GM21737 (cell line): ENCODE measurements around the gene TMA7B.

Experiments
- ATAC-seq: cut with Tn5 transposase; IDR thresholded peaks from one replicate; pipeline ENCODE4 v1.9.1; 2021; ENCODE audit warnings: mild to moderate bottlenecking, moderate library complexity; ENCODE audit not compliant: unreplicated experiment

The TMA7B gene

DNA sequence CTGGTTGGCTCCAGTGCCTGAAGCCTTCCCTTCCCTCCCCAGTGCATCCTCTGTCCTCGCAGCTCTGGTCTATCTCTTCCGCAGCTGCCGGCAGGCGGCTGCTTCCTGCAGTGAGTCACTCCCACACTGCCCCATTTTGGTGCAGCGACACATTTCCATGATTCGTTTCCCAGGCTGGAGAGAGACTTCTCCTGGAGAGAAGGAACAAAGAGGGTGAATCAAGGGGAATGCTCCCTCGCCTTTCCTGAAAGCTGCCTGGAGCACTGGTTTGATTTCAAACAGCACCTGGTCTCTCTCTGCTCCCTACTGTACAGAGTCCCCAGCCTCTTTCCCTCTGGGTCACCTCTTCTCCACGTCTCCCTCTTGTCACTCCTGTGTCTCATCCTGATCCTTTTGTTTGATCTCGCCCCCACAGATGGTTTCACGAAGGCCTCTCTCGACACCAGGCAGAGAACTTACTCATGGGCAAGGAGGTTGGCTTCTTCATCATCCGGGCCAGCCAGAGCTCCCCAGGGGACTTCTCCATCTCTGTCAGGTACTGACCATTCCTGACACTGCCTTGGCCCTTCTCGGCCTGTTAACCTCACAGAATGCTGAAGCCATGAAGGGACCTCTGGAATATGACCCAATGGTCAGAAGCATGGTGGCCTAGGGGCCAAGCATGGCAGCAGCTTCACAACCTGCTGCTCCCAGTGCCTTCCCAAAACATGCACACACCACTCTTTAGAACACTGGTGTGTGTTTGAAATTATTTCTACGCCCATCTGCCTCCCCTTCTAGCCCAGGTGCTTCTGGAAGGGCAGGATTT is at the start of gene TMA7B:
Gene TMA7B (plus strand): TSS at position 758 of the 808 bp plus-strand sequence. CDS start 3,978 bp downstream, outside the sequence.
- no peak for ATAC-seq

DNA sequence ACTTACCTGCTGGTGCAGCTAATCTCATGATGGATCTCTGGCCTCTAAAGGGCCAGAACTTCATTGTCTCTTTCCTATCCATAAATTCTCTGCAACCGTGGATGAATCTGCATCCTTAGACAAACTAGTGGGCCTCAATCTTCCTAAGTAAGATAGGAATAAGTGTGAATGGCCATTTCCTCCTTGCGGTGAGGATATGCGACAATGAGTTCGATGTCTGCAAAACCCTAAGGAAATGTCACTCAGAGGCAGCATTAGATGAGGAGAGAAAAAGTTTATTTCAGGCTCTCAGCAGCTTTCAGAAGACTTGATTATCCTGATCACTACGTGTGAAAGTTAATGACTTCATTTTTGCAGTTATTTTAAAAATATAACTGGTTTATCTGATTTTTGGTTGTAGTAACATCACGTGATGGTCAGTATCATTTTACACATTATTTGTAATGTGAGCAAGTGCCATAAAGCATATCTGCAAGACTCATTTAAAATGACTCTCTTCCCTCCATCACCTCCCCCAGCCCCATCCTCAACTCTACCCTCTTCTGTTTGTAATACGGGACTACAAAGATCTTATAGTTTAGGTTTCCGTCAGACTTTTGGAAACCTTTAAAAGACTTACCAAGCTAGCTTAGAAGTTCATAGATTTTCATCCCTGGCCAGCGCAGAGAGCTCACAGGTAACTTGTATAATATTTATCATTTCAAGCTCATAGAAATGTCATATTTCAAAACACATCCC is 49.2 kb upstream of the TMA7B start:
- no peak for ATAC-seq

DNA sequence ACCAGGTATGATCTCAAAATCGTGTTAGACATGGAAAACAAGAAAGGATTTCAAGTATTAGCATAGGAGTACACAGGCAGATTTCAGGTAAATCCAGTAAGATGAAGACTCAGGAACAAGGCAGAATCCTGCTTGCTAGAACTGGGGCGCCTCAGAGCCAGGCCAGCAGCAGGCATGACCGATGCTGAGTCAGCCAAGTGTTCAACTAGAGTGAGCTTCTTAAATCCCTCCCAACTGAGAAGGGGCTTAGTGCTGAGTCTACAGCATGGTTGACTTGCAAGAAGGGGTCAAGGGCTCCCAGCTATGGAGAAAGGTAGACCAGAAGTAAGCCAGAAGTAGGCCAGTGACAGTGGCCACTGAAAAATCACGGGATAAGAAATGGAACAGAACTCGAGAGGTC is 46.9 kb upstream of the TMA7B start:
- ATAC-seq = no peak

DNA sequence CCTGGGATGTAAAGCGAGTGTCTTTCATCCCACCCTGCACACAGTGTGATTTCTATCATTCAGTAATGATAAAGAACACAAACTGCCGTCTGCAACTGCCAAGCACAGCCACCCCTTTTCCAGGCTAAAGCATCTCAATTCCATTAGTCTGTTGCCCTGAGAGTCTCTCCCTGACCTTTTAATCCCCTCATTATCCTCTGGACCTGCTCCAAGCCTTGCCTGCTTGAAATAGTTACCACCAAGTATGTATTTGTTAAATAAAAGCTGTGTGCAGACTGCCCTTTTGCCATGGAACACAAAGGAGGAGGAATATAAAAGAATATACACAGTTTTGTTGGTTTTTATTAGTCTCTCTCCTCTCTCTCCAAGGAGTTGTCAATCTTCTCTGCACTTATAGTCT is 46.3 kb upstream of the TMA7B start:
- no peak for ATAC-seq

DNA sequence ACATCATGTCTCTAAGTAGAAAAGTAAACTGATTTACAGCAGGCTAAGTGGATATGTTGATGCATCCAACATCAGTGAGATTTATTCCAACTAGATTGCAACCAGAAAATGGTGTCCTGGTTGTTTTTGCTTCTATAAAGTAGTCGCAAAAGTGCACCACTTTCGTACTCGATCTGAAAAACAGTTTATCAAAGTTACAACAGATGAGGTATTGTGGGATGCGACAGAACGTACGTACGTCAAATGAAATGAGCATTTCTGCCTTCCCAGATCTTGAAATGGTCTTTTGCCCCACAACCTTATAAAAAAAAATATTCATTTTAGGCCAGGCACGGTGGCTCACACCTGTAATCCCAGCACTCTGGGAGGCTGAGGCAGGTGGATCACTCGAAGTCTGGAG is 45.6 kb upstream of the TMA7B start:
- ATAC-seq = no peak

DNA sequence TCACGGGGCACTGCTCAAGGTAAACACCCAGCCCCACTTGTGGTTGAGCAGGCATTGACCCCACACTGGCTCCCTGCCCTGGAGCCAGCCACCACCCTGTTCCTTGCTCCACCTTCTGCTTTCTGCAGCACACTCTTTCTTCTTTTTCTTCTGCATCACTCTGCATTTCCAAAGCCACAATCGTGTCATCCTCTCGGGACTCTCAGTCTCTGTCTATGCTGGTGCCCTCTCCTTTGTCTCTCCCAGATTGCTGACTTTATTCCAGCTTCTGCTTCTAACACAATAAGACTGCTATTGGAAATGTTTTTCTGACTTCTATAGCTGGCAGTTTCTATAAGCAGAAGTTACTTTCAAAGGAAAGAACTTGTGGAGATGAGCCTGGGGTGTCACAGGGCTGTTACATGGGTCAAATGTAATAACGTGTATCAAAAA is 44.9 kb upstream of the TMA7B start:
- no peak for ATAC-seq

DNA sequence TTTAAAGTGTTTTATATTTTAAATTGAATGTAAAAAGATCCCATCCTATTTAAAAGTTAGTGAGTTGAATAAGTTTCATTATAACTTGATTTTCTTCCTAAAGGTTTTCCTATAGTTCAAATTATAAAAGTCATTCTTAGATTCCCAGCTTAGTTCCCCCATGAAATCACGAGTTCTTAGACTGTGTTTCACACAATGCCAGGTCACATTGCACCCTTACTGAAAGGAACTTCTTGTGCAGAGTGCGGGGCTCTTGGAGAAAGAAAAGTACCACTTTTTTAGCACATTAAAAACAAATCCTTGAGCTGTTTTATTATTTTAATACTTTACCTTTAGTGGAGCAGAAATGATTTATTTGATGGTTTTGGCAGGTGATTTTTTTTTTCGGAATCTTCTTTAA is 43.7 kb upstream of the TMA7B start:
- ATAC-seq = no peak

DNA sequence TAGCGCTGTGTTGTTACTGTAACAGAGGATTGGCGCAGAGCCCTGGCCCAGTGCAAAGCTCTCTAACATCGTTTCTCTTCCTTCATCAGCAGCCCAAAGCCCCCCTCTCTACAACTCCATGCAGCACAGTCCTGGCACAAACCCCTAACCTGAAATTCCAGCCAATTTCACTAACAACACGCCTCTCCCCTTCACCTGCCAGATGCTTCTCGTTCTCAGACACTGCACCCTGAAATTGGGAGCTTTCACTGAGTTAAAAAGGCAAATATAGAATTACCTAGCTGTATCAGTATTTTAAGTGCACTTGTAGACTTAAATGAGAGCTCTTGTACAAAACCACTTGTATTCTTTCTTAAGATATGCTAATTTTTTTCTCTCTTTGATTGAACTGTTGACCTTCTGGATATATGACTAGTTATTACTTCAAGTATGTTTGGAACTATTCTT is 43.0 kb upstream of the TMA7B start:
- no peak for ATAC-seq

DNA sequence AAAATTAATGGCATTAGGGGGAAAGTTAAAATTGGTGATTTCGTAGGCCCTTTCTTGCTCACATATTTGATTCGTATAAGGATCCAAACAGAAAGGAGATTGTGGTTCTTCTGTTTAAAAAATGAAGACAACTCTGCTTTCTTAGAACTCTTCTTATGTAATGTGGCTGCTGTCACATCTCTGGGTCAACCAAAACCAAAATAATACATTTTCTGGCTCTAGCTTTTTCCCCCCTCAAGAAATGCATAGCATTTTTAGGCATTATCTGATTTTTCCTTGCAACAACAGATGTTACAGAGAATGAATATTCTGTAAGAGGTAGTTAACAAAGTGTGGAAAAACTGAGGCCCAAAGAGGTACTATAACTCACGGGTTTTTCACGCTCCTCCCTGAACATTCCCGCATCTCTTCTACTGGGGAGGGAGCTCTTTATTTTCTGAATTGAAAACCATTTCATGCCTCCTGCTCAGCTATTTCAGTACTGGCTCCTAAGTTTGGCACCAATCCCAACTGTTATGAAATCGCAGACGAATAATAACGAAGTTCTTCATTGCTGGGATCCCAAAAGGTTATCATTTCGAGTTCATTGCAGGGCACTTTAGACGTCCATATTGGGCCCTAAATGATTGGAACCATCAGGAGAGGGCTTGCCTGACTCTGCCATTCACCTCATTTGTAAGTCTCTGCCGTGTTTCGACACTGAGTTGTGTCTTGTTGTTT is 42.3 kb upstream of the TMA7B start:
- ATAC-seq = no peak

DNA sequence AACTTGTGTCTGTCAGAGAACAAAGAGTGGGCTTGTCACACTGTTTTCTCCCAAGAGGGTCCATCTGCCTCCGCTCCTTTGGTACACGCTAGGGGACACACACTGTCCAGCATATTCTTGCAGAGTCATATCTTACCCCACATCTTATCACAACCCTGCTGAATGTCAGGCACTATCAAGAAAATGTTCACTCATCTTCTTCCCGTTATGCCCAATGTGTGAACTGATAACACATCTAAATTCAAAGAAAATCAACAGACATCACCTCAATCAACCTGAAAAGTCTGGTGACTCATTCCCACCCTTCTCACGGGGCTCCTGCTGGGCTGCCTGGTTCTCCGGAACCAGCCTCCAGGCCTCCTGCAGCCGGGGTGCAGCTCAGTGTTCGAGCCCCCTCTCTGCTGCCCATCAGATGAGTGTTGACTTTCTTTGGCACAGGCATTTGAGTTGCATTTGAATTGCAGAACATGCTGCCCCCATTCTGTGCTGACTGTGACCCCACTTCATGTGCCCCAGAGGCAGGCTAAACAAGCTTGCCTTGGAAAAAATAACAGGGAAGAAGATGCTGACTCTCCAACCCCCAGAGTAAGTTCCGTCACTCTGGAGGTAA is 40.0 kb upstream of the TMA7B start:
- ATAC-seq = no peak

DNA sequence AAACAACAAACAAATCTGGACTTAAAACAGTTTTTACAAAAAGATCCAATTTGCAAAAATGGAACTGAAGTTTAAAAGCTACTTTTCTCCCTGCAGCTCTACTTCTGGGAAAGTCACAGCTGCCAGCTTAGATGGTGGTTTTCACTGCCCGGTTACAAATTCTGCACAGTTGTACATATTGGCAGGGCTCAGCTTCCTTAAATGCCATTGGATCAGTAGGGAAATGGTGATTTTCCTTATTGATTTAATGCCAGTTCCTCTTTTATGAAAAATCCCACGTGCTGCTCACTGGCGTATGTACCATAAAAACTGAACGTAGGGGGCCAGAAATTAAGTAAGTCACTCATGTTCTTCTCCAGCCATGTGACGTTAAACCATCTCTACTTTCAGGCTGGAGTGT is 36.5 kb upstream of the TMA7B start:
- no peak for ATAC-seq

DNA sequence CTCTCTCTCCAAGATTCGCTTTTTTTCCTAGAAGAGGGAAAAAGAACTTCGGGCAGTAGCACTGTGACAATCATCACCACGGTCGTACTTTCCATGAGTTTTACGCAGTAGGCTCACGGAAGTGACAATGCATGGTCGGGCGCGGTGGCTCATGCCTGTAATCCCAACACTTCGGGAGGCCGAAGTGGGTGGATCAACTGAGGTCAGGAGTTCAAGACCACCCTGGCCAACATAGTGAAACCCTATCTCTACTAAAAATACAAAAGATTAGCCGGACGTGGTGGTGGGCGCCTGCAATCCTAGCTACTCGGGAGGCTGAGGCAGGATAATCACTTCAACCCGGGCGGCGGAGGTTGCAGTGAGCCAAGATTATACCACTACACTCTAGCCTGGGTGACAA is 35.9 kb upstream of the TMA7B start:
- no peak for ATAC-seq

DNA sequence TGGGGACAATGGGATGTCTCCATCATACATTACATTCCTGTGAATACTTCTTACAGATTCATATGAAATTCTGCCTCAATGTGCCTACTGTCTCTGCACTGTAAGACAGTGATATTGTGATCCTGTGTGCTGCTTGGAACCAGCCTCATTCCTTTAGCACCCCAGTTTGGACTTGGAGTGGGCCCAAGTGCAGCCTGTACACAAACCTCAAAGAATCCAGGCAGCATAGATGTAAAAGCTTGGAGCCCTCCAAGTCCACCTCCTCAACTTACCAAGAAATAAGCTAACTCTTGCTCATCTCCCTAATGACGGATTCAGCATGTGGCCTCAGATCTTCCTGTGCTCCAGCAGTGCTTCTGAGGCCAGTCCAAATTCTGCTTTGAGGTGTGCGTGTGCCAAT is 34.9 kb upstream of the TMA7B start:
- no peak for ATAC-seq

DNA sequence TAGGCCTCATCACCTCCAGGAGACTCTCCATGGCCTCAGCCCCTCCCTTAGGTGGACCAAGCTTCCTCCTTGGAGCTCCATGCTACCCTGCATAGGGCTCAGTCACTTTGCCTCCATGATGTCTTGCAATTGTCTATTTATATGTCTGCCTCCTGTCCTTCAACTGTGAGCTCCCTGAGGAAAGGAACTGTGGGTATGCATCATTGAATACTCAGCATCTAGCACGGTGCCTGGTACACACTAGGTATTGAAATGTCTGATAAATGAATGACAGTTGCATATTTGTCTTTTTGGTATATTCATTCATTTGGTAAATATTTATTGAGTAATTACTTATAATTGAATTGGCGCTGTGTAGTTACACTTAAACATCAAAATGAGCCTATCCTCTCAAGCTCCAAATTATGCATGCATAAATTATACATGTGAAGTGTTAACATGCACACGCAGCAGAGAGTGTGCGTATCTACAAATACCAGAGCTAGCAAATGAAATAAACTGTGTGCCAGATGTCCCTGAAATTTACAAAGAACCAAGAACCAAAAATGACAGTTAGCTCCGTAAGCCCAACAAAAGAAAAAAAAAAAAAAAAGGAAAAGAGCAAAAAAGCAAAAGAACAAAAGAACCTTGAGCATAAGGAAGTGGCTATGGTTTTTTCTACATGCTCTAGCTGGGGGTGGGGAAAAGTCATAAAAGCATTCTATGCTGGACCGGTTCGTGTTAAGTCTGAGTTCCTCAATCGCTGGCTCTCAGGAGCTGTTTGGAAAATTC is 34.1 kb upstream of the TMA7B start:
- no peak for ATAC-seq

DNA sequence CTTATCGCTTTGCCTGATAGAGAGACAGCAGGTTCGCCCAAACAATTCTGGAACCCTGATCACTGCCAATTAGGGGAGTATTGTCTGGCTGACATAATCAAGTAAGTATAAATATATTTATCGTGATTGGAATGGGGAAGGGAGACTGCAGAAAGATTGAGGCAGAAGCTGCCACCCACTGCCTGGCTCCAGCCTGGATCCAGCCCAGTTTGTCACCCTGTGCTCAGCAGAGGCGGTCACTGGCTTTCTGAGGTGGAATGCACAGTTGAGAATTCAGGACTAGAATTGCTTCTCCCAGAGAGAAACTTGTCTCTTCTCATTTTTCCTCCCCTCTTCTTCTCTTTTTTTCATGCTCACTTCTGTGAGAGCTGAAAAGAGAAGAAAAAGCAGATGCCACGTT is 33.4 kb upstream of the TMA7B start:
- no peak for ATAC-seq

DNA sequence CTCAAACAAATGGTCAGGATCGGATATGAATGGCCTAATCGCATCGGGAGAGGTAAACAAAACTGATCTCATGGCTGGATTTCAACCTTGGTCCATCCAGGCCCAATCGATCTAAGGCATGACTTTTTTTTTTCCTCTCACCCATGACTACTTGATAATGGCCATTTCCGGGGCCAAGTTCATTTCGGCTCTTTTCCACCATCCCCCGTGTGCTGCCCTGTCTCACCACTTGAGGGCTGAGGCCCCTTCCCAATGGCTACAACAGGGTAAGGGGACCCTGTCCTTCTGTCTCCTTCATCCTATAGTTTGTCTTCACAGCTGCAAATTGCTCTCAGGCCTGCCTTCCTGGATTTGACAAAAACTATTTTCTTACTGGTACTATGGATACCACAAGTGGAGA is 32.7 kb upstream of the TMA7B start:
- ATAC-seq = no peak

DNA sequence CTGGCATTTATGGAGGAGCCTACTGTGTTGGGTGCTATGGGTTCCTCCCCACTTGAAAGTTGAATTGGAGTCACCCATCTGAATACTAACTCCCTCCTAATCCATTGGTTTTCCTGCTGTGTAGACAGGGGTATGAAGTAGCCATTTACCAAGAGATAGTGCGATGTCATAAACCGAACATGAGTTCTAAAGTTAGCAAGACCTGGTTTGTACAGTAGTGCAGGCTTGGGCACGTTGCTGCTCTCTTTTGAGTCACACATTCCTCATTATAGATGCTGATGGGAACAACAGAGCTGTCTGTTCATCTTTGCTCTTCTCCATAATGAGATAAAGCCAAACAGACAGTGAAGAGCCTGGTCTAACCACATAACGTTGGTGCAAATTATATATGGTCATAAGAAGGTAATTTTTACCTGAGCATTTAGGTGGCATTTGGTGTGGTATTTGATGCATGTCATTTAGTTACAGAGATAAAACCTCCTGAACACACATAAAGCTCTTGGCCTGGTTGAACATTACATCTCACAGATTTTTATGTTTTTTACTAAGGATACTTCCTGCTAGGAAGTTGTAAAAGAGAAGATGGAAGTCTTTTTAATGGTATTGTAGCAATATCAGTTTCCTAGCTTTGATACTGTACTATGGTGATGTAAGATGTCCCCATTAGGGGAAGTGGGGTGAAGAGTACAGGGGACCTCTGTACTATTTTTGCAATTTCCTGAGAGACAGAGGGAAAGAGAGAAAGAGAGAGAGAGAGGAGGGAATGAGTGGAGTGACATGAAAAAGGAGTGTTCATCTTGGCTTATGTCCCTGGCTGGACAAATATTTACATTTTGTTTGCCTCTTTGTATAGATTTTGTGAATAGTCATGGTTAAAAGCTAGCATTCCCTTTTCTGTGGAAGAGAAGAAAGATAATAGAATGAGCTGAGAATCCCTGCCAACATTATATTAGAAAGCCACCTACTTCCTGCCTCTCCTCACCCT is 31.4 kb upstream of the TMA7B start:
- no peak for ATAC-seq

DNA sequence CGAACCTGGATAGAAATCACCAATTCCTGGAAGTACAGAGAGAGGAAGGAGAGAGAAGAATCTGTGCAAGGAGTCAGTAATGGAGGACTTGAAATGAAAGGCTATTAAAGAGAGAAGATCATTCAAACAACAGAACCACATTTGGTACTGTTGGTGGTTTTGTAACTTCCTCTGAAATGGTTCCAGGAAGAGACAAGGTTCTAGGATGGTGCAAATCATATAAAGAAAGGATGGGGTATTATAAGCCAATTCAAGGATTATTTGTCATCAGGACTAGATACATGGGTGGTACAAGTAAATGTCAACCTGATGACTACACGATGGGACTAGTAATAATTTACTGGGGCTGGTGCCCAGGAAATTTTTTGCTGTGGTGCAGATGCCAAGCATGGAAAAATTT is 28.9 kb upstream of the TMA7B start:
- ATAC-seq = no peak

DNA sequence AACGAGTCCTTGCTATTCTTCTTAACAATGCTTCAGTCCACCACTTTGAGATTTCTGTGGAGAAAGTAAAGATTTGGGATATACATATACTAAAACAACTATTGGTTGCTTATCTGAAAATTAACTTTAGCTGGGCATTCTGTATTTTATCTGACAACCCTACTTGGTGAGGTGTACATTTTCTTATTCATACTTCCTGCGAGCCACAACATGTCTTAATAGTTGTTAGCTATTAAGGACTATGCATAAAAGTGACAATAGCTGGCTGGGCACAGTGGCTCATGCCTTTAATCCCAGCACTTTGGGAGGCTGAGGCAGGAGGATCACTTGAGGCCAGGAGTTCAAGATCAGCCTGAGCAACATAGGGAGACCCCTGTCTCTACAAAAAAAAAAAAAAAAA is 28.0 kb upstream of the TMA7B start:
- ATAC-seq = no peak
